ENCODE measurements around the gene NPSR1.

DNA sequence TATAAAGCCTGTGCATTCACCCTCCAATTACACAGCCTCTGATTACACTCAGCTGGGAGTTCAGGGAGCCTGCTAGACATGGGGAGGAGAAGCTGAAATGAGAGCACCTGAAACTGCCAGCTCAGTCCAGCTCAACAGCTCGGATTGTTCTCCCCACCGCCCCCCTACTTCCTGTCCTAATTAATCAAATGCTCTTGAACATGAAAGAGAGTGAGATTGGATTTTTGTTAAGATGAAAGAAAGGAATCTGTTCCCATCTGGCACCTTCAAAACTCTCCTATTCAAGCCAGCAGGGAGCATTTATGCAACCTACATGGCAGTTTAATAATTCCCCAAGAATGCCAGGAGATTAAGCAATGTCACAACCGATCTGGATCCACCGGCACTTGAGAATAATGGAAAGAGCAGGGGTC lies 98.0 kb downstream of the NPSR1 start:
- no peak for TF ChIP-seq POLR2A (IDR thresholded peaks at IDR 0.05)
- TF ChIP-seq CTCF (IDR thresholded peaks at IDR 0.05), result no peak
- no peak for TF ChIP-seq POLR2AphosphoS5 (IDR thresholded peaks at IDR 0.05)
